ENCODE results near the gene SCAF1.
A peak's percentile ranks its signal among the peaks of the same experiment; 100 is the strongest.

SCAF1 gene

GRCh38 chr19:49677231-49677900 is 35.4 kb downstream of the SCAF1 start, which contains the start of gene PRMT1:
Gene PRMT1 (plus strand): TSS chr19:49677271. CDS start chr19:49677281, 10 bp downstream.
- peak within 1 kb of the TSS; percentile 87 to 90 for H3K4me3 Mint-ChIP-seq
- H3K27me3 Mint-ChIP-seq = no peaks in the 10 kb centered on the region
- H3K4me1 Mint-ChIP-seq = peaks cover 33 to 48% of the 10 kb centered on the region in 2 donors
- no peaks in the 10 kb centered on the region for H3K9me3 Mint-ChIP-seq
- peak; percentile 61 for DNase-seq
- H3K36me3 Mint-ChIP-seq = peaks cover 19 to 33% of the 10 kb centered on the region in 2 donors
- peak within 1 kb of the TSS; percentile 99 for H3K27ac Mint-ChIP-seq
- ATAC-seq (replicated peaks) = peak; percentile 13 to 22

- Mint-ChIP-seq H3K9me3 (no peaks in the 10 kb centered on the region), H3K27me3 (no peaks in the 10 kb centered on the region), H3K36me3 (peaks cover 20 to 33% of the 10 kb centered on the region in 2 donors), H3K4me1 (peaks cover 32 to 45% of the 10 kb centered on the region in 2 donors), H3K27ac (peak overlapping the region; percentile 99), H3K4me3 (peak overlapping the region; percentile 87 to 90)
- ATAC-seq (replicated peaks) (peak; percentile 44 to 46), DNase-seq (peak; percentile 84)
These were observed 36.1 kb downstream of the SCAF1 start for GRCh38 chr19:49677901-49678674.

- Mint-ChIP-seq H3K27ac (peak overlapping the region; percentile 99), H3K4me1 (peaks cover 29 to 52% of the 10 kb centered on the region in 2 donors), H3K36me3 (peaks cover 25 to 35% of the 10 kb centered on the region in 2 donors), H3K9me3 (no peaks in the 10 kb centered on the region), H3K27me3 (no peaks in the 10 kb centered on the region), H3K4me3 (peak overlapping the region; percentile 87 to 90)
- DNase-seq = no peak
- no peak for ATAC-seq (replicated peaks)
These were observed 37.2 kb downstream of the SCAF1 start for GRCh38 chr19:49678985-49679770.

GRCh38 chr19:49679771-49680413 is 37.9 kb downstream of the SCAF1 start:
- Mint-ChIP-seq H3K4me1 (peaks cover 30 to 53% of the 10 kb centered on the region in 2 donors), H3K36me3 (peaks cover 29 to 39% of the 10 kb centered on the region in 2 donors), H3K9me3 (no peaks in the 10 kb centered on the region), H3K4me3 (peak overlapping the region; percentile 87 to 90), H3K27ac (peak overlapping the region; percentile 57), H3K27me3 (no peaks in the 10 kb centered on the region)
- DNase-seq = no peak
- ATAC-seq (replicated peaks) = no peak

- Mint-ChIP-seq H3K27ac (peak overlapping the region; percentile 69), H3K4me1 (peaks cover 33 to 59% of the 10 kb centered on the region in 2 donors)
- ATAC-seq (replicated peaks) = peak; percentile 8
These were observed 38.7 kb downstream of the SCAF1 start for GRCh38 chr19:49680421-49681351.

GRCh38 chr19:49681830-49682229 is 39.8 kb downstream of the SCAF1 start:
- H3K9me3 Mint-ChIP-seq = no peaks in the 10 kb centered on the region
- no peak for DNase-seq
- H3K27ac Mint-ChIP-seq = no peak overlapping the region
- H3K27me3 Mint-ChIP-seq = no peaks in the 10 kb centered on the region
- ATAC-seq (replicated peaks) = no peak
- peaks cover 33 to 54% of the 10 kb centered on the region in 2 donors for H3K4me1 Mint-ChIP-seq
- peaks cover 38 to 54% of the 10 kb centered on the region in 2 donors for H3K36me3 Mint-ChIP-seq
- no peak overlapping the region for H3K4me3 Mint-ChIP-seq

More at GRCh38 chr19:49680421-49681351, 38.7 kb downstream of the SCAF1 start:
- Mint-ChIP-seq H3K27me3 (no peaks in the 10 kb centered on the region), H3K36me3 (peaks cover 37 to 47% of the 10 kb centered on the region in 2 donors), H3K9me3 (no peaks in the 10 kb centered on the region), H3K4me3 (peak overlapping the region; percentile 87 to 90)
- peak; percentile 87 for DNase-seq

GRCh38 chr19:49682274-49682673 is 40.3 kb downstream of the SCAF1 start:
- ATAC-seq (replicated peaks) (no peak), DNase-seq (no peak)
- H3K36me3 Mint-ChIP-seq = peaks cover 38 to 55% of the 10 kb centered on the region in 2 donors
- peaks cover 35 to 58% of the 10 kb centered on the region in 2 donors for H3K4me1 Mint-ChIP-seq
- H3K27ac Mint-ChIP-seq = no peak overlapping the region
- H3K27me3 Mint-ChIP-seq = no peaks in the 10 kb centered on the region
- H3K4me3 Mint-ChIP-seq = no peak overlapping the region
- no peaks in the 10 kb centered on the region for H3K9me3 Mint-ChIP-seq

- Mint-ChIP-seq H3K9me3 (no peaks in the 10 kb centered on the region), H3K36me3 (peaks cover 47 to 64% of the 10 kb centered on the region in 2 donors), H3K4me1 (peaks cover 39 to 57% of the 10 kb centered on the region in 2 donors), H3K4me3 (no peak overlapping the region), H3K27me3 (no peaks in the 10 kb centered on the region), H3K27ac (peak overlapping the region; percentile 62)
- ATAC-seq (replicated peaks) (no peak), DNase-seq (no peak)
These were observed 41.8 kb downstream of the SCAF1 start for GRCh38 chr19:49683814-49684250.

- ATAC-seq (replicated peaks) (peak in 1 of 2 donors; percentile 25), DNase-seq (no peak)
- Mint-ChIP-seq H3K27ac (peak overlapping the region; percentile 56), H3K27me3 (no peaks in the 10 kb centered on the region), H3K4me3 (no peak overlapping the region), H3K4me1 (peaks cover 39 to 57% of the 10 kb centered on the region in 2 donors), H3K36me3 (peaks cover 51 to 70% of the 10 kb centered on the region in 2 donors), H3K9me3 (no peaks in the 10 kb centered on the region)
These were observed 42.4 kb downstream of the SCAF1 start for GRCh38 chr19:49684251-49684982.

GRCh38 chr19:49684983-49685553 is 43.1 kb downstream of the SCAF1 start:
- ATAC-seq (replicated peaks) (no peak), DNase-seq (no peak)
- Mint-ChIP-seq H3K4me1 (peaks cover 38 to 57% of the 10 kb centered on the region in 2 donors), H3K9me3 (no peaks in the 10 kb centered on the region), H3K27me3 (peaks cover 4 to 6% of the 10 kb centered on the region in 2 donors), H3K4me3 (no peak overlapping the region), H3K36me3 (peaks cover 55 to 70% of the 10 kb centered on the region in 2 donors), H3K27ac (peak overlapping the region; percentile 65)

- H3K4me1 Mint-ChIP-seq = peaks cover 38 to 57% of the 10 kb centered on the region in 2 donors
- peaks cover 12 to 14% of the 10 kb centered on the region in 2 donors for H3K27me3 Mint-ChIP-seq
- H3K27ac Mint-ChIP-seq = peak overlapping the region; percentile 65
- no peaks in the 10 kb centered on the region for H3K9me3 Mint-ChIP-seq
- H3K4me3 Mint-ChIP-seq = no peak overlapping the region
- DNase-seq (no peak), ATAC-seq (replicated peaks) (no peak)
- H3K36me3 Mint-ChIP-seq = peaks cover 57 to 73% of the 10 kb centered on the region in 2 donors
These were observed 43.9 kb downstream of the SCAF1 start for GRCh38 chr19:49685845-49686332.

Measured in stimulated activated naive B cell treated with anti-CD40 and anti-IgM and Interleukin-4, amounts not matched to agents 10 μg/mL and 1 μg/mL and 100 μg/mL, for 72 hours (primary cell).